Gastrocnemius medialis (tissue), 4 donors: ENCODE data around the gene HEPHL1.

Source experiments
- POLR2A ChIP-seq, 2 donors: fragments of 450-650 bp; IDR thresholded peaks; one replicate each; pipeline ENCODE4 v1.6.1; 2017; ENCODE audit warnings: antibody characterized with exemption in 2 of 2, mild to moderate bottlenecking in 2 of 2, moderate library complexity in 2 of 2
- TF ChIP-seq, protein P1 (sequence below), 5 experiments: fragments of 450-650 bp in 3 of 5; fragments of 200-600 bp in 2 of 5; sonication (generic) in 2 of 5; IDR thresholded peaks in 4 of 5; conservative IDR thresholded peaks in 1 of 5; 1 replicate in 4 of 5; 2 replicates in 1 of 5; pipeline ENCODE4 v1.5.1; 2016 to 2019; ENCODE audit warnings: antibody characterized with exemption in 5 of 5, mild to moderate bottlenecking in 3 of 5, moderate library complexity in 3 of 5

GRCh38 chr11:94066901-94067429 lies 45.8 kb downstream of the HEPHL1 start:
- TF ChIP-seq POLR2A (IDR thresholded peaks at IDR 0.05): no peak
- TF ChIP-seq, protein P1, sequence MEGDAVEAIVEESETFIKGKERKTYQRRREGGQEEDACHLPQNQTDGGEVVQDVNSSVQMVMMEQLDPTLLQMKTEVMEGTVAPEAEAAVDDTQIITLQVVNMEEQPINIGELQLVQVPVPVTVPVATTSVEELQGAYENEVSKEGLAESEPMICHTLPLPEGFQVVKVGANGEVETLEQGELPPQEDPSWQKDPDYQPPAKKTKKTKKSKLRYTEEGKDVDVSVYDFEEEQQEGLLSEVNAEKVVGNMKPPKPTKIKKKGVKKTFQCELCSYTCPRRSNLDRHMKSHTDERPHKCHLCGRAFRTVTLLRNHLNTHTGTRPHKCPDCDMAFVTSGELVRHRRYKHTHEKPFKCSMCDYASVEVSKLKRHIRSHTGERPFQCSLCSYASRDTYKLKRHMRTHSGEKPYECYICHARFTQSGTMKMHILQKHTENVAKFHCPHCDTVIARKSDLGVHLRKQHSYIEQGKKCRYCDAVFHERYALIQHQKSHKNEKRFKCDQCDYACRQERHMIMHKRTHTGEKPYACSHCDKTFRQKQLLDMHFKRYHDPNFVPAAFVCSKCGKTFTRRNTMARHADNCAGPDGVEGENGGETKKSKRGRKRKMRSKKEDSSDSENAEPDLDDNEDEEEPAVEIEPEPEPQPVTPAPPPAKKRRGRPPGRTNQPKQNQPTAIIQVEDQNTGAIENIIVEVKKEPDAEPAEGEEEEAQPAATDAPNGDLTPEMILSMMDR (IDR thresholded peaks at IDR 0.05 in 4 of 5, conservative IDR thresholded peaks at IDR 0.05 in 1 of 5): no peak
